ENCODE results near the gene DNASE1L1. TPM values are rescaled to one million over a fixed set of nuclear protein-coding genes. Genes with fewer than 3 reads are reported as not detected.

The DNASE1L1 gene
- total and polyA plus RNA-seq, 2 of the 13 experiments (the other 11 are each of a cell fraction or from before 2014, with no cell fraction given), result 4.7 to 12.3 TPM

DNA sequence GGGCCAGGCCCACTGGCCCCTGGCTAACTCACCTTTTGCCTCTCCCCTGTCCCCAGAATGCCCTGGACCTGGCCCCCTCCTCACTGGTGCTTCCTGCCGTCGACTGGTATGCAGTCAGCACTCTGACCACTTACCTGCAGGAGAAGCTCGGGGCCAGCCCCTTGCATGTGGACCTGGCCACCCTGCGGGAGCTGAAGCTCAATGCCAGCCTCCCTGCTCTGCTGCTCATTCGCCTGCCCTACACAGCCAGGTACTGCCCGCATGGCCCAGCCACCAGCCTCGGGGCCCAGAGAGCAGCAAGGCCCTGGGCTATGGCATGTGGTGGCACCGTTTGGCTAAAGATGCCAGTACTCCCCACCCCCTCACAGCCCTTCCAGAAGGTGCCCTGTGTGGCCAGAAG, 23.2 kb upstream of the DNASE1L1 start (continued):
- TF ChIP-seq EZH2 (conservative IDR thresholded peaks at IDR 0.05; ENCODE audit: low read depth, low read length) (no peak), SP2 (CRISPR knock-in tag; IDR thresholded peaks at IDR 0.05) (no peak), ZNF788 (CRISPR knock-in tag; IDR thresholded peaks at IDR 0.05; ENCODE audit: borderline replicate concordance) (no peak), KAT2B (IDR thresholded peaks at IDR 0.05; ENCODE audit: borderline replicate concordance, low read depth, low read length) (no peak), SP5 (CRISPR knock-in tag; IDR thresholded peaks at IDR 0.05; ENCODE audit: borderline replicate concordance, low read depth) (no peak)

- WGBS (ENCODE audit: low lambda C conversion rate), result 100% methylated on average over 2 of the region's 5 CpGs
- H3K4me2 ChIP-seq (ENCODE audit: low read depth, low read length), result no peak overlapping the region
- ATAC-seq, result no peak
- H3K4me3 ChIP-seq (replicated peaks in 1 of 3; ENCODE audit: insufficient read depth in 1 of 3, low read depth in 2 of 3, low read length in 3 of 3), result no peak overlapping the region
- H3K4me1 ChIP-seq (ENCODE audit: insufficient read depth, low read length), result peaks cover 33% of the 10 kb centered on the region
- H3K9ac ChIP-seq (ENCODE audit: insufficient read depth, low read depth, low read length), result no peak overlapping the region
- BruUV-seq (replicated peaks), result no TSS peak
- no peaks in the 10 kb centered on the region; a peak in 3 of 5 replicates for H3K36me3 ChIP-seq (replicated peaks in 1 of 2; ENCODE audit: control insufficient read depth in 1 of 2, insufficient read depth in 2 of 2, low read length in 2 of 2)
- no peaks in the 10 kb centered on the region for H3K9me3 ChIP-seq (ENCODE audit: low read length)
- no peaks in the 10 kb centered on the region for H3K27me3 ChIP-seq (ENCODE audit: control insufficient read depth in 1 of 2, insufficient read depth in 2 of 2, low read length in 2 of 2)
- in situ Hi-C loops (cut with HindIII; ENCODE audit: extremely low pct_ligation_motif_present, low pct_unique_long_range_greater_than_20kb), result no loop called here
- H4K20me1 ChIP-seq (ENCODE audit: insufficient read depth, low read length), result no peaks in the 10 kb centered on the region
- intact Hi-C loops (cut with micrococcal nuclease; ENCODE audit: unreplicated experiment), result no loop called here
- H3K27ac ChIP-seq (ENCODE audit: extremely low read length, insufficient read depth, low read length), result no peak overlapping the region
- FAIRE-seq, result no peak
- no peak overlapping the region for H2AFZ ChIP-seq (ENCODE audit: low read length)
- ChIA-PET POLR2A (interaction anchor here (1.3 kb wide), 1 partner anchor 20 kb away, joined by 3 read pairs; the partner anchor contains the start of gene TAFAZZIN), CTCF (ENCODE audit: low intra/inter-chr PET ratio, low total read pairs) (no interaction called here)
- no peak for DNase-seq (ENCODE audit: low spot score)
- H3K79me2 ChIP-seq (ENCODE audit: insufficient read depth, low read length), result peaks cover 15% of the 10 kb centered on the region
- TF ChIP-seq GATA4 (IDR thresholded peaks at IDR 0.05; ENCODE audit: borderline replicate concordance, low read depth), result no peak
- TF ChIP-seq KLF16 (CRISPR knock-in tag; IDR thresholded peaks at IDR 0.05), result no peak
- no peak for TF ChIP-seq ZNF7 (CRISPR knock-in tag; IDR thresholded peaks at IDR 0.05)
- TF ChIP-seq REXO4 (CRISPR knock-in tag; IDR thresholded peaks at IDR 0.05; ENCODE audit: borderline replicate concordance), result no peak
- TF ChIP-seq ZNF274 (CRISPR knock-in tag; IDR thresholded peaks at IDR 0.05), result no peak
- no peak for TF ChIP-seq SNAI1 (CRISPR knock-in tag; IDR thresholded peaks at IDR 0.05; ENCODE audit: borderline replicate concordance)
- no peak for TF ChIP-seq MAFF (IDR thresholded peaks at IDR 0.05; ENCODE audit: low read depth, low read length)
- TF ChIP-seq ZBTB20 (CRISPR knock-in tag; IDR thresholded peaks at IDR 0.05; ENCODE audit: borderline replicate concordance, low read depth), result no peak
- no peak for TF ChIP-seq ETV5 (CRISPR knock-in tag; IDR thresholded peaks at IDR 0.05; ENCODE audit: borderline replicate concordance)
- no peak for TF ChIP-seq ZNF672 (CRISPR knock-in tag; IDR thresholded peaks at IDR 0.05)
- no peak for TF ChIP-seq ZNF646 (CRISPR knock-in tag; IDR thresholded peaks at IDR 0.05)
- no peak for TF ChIP-seq ZNF607 (CRISPR knock-in tag; IDR thresholded peaks at IDR 0.05; ENCODE audit: borderline replicate concordance)
Observed at GRCh38 chrX:154431341-154431740, 22.3 kb upstream of the DNASE1L1 start.

Data from HepG2 (cell line).